H7 (cell line): ENCODE measurements around the gene DDX19B. TPM values are rescaled to one million over a fixed set of nuclear protein-coding genes. Genes with fewer than 3 reads are reported as not detected.
"Not testable (repeated sequence)": the region's sequence is repeated elsewhere in the genome, so short reads cannot be mapped to it uniquely, and the experiment has no call there.

ENCODE experiments used
- DNase-seq: peaks from one replicate; pipeline ENCODE4 v3.0.0; 2012
- H3K27me3 ChIP-seq: 2 replicates; pipeline ENCODE4 v1.6.0; 2011; ENCODE audit warnings: mild to moderate bottlenecking, low read length; ENCODE audit not compliant: control insufficient read depth, insufficient read depth
- H3K36me3 ChIP-seq: replicated peaks from 2 replicates; pipeline ENCODE4 v1.5.1; 2011; ENCODE audit warnings: low read length; ENCODE audit not compliant: control insufficient read depth, insufficient read depth
- H3K4me3 ChIP-seq: 2 replicates; pipeline ENCODE4 v1.5.1; 2011; ENCODE audit warnings: low read depth, mild to moderate bottlenecking, control low read depth, low read length, moderate library complexity; ENCODE audit not compliant: insufficient read depth
- total RNA-seq: library from RNA; depleted of rRNA; stranded (reverse); fragments of >200 nt; shearing (Covaris generic); gene quantifications from 2 replicates; pipeline ENCODE4 v1.2.3, GENCODE V29; 2014

Gene DDX19B
- total RNA-seq, 1 experiment from 2014 or later = 28.0 TPM

GRCh38 chr16:70359552-70359951, 60.6 kb downstream of the DDX19B start:
- no peaks in the 10 kb centered on the region for H3K27me3 ChIP-seq
- H3K36me3 ChIP-seq = peaks cover 34% of the 10 kb centered on the region
- no peak for DNase-seq
- no peak overlapping the region for H3K4me3 ChIP-seq

- H3K4me3 ChIP-seq = no peak overlapping the region
- peaks cover 33% of the 10 kb centered on the region for H3K36me3 ChIP-seq
- H3K27me3 ChIP-seq = no peaks in the 10 kb centered on the region
- DNase-seq = no peak
These were observed 65.4 kb downstream of the DDX19B start for GRCh38 chr16:70364399-70364798.

- DNase-seq = peak; percentile 61
- H3K4me3 ChIP-seq, H3K27me3 ChIP-seq: not testable (repeated sequence)
- peaks cover 26% of the 10 kb centered on the region for H3K36me3 ChIP-seq
These were observed 71.2 kb downstream of the DDX19B start for GRCh38 chr16:70370145-70370544.

GRCh38 chr16:70370924-70371323, 71.9 kb downstream of the DDX19B start:
- Histone ChIP-seq H3K4me3 (no peak overlapping the region), H3K27me3 (no peaks in the 10 kb centered on the region), H3K36me3 (peaks cover 23% of the 10 kb centered on the region)
- DNase-seq = no peak

GRCh38 chr16:70372921-70373728, 74.1 kb downstream of the DDX19B start:
- H3K36me3 ChIP-seq = peaks cover 17% of the 10 kb centered on the region
- H3K4me3 ChIP-seq = no peak overlapping the region
- no peak for DNase-seq
- no peaks in the 10 kb centered on the region for H3K27me3 ChIP-seq

- Histone ChIP-seq H3K27me3 (no peaks in the 10 kb centered on the region), H3K4me3 (no peak overlapping the region), H3K36me3 (peaks cover 17% of the 10 kb centered on the region)
- DNase-seq = no peak
These were observed 75.2 kb downstream of the DDX19B start for GRCh38 chr16:70374213-70374612.

GRCh38 chr16:70375636-70376611, 76.9 kb downstream of the DDX19B start:
- Histone ChIP-seq H3K36me3 (peaks cover 12% of the 10 kb centered on the region), H3K27me3 (no peaks in the 10 kb centered on the region), H3K4me3 (no peak overlapping the region)
- DNase-seq = no peak

- no peaks in the 10 kb centered on the region for H3K27me3 ChIP-seq
- no peak for DNase-seq
- H3K36me3 ChIP-seq = peaks cover 6% of the 10 kb centered on the region; the same call in 1 of the 2 replicates
- H3K4me3 ChIP-seq = no peak overlapping the region
These were observed 78.8 kb downstream of the DDX19B start for GRCh38 chr16:70377782-70378181.

- H3K27me3 ChIP-seq = no peaks in the 10 kb centered on the region
- H3K4me3 ChIP-seq = no peak overlapping the region
- DNase-seq = no peak
- H3K36me3 ChIP-seq = peaks cover 8% of the 10 kb centered on the region
These were observed 80.0 kb downstream of the DDX19B start for GRCh38 chr16:70378869-70379493.

GRCh38 chr16:70380248-70380918, 81.4 kb downstream of the DDX19B start:
- H3K27me3 ChIP-seq = no peaks in the 10 kb centered on the region
- peak; percentile 63 for DNase-seq
- H3K36me3 ChIP-seq = peaks cover 8% of the 10 kb centered on the region
- H3K4me3 ChIP-seq = peak overlapping the region; percentile 87

- no peaks in the 10 kb centered on the region for H3K27me3 ChIP-seq
- H3K36me3 ChIP-seq = peaks cover 8% of the 10 kb centered on the region
- H3K4me3 ChIP-seq = peak overlapping the region; percentile 87
- peak; percentile 99 for DNase-seq
These were observed 82.1 kb downstream of the DDX19B start for GRCh38 chr16:70380919-70381603.

- Histone ChIP-seq H3K27me3 (no peaks in the 10 kb centered on the region), H3K36me3 (peaks cover 8% of the 10 kb centered on the region), H3K4me3 (peak overlapping the region; percentile 87)
- no peak for DNase-seq
These were observed 82.8 kb downstream of the DDX19B start for GRCh38 chr16:70381604-70382342.

- no peaks in the 10 kb centered on the region for H3K27me3 ChIP-seq
- no peak for DNase-seq
- no peak overlapping the region for H3K4me3 ChIP-seq
- H3K36me3 ChIP-seq = peaks cover 12% of the 10 kb centered on the region
These were observed 84.5 kb downstream of the DDX19B start for GRCh38 chr16:70383421-70383960.
